GM21447 (cell line): Measurements from ENCODE around the gene SLTM.
"Not testable (repeated sequence)": the region's sequence is repeated elsewhere in the genome, so short reads cannot be mapped to it uniquely, and the experiment has no call there.

Experiments
- ATAC-seq: cut with Tn5 transposase; IDR thresholded peaks from one replicate; pipeline ENCODE4 v1.9.1; 2021; ENCODE audit not compliant: unreplicated experiment

SLTM gene

DNA sequence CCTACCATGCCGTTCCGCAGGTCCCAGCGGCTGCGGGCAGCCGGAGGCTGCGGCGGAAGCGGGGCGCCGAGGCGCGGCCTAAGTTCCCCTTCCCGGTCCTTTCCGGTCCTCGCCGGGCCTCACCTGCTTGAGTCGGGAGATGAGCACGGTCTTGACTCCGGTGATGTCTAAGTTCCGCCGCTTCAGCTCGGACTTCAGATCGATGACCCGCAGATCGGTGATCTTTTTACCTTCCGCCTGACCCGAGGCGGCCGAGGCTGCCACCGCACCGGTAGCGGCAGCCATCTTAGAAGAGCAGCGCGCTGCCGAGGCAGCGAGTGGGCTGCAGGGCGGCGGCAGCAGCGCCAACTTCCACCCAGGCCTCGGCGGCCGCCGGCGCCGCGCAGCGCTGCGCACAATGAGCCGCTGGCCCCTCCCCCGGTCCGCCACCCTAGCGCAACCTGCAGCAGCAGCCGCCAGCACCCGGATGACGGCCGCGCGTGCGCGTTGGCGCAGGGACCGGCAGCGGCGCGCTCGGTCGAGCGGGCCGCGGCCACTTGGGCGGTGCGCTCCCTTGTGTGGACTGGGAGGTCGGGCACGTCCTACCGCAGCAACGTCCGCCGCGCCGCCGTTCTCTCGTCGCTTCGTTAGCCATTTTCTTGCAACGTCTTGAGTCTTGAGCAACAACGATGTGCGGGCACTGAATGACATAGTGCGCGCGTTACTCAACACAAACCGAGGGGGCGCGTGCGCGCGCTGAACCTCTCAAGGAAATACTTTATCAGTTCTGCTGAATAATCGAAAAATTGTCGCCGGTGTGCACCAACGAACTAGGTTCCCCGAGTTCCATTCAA lies at the start of gene SLTM:
Gene SLTM, minus strand, starts transcription at position 399 of the 833 bp plus-strand sequence. Its CDS starts 114 bp downstream, at position 285.
- peak; percentile 77 for ATAC-seq

DNA sequence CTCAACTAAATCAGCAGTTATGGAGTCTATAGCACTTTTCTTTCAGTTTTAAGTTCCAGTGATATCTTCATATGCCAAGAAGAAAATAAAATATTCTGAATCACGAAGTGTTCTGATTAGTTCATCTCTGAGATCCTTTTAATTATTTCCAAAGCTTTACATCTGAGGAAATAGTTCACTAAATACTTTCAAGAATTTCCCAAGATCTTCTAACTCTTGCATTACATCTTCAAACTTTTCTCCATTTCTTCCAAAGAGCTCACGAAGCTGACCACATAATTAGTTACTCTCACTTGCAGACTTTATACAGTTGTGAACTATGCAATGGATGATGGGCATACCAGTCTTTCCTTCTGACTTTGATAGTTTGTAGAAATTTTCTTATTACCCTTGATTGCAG lies 49.8 kb upstream of the SLTM start:
- ATAC-seq: no peak

DNA sequence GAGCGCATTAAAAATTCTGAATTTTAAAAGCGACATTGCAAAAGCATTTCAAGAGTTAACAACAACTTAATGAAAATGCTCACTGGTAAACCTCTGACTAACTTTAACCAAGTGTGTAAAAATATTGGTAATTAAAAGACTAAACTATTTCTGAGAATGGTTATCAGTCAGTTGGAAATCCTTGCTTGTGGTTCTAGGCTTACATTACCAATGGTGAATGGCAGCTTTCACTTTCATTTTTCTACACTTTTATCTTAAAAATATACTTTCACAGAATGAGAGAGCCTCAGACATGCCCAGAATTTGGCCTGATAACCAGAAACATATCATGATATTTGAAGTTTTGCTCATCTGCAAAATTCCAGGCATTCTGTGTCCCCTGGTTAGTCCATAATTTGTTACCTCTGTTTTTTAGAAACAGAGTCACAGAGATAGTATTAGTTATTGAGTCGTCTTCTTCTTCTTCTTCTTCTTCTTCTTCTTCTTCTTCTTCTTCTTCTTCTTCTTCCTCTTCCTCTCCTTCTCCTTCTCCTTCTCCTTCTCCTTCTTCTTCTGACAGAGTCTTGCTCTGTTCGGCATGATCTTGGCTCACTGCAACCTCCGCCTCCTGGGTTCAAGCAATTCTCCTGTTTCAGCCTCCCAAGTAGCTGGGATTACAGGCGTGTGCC lies 48.5 kb upstream of the SLTM start:
- no peak for ATAC-seq

DNA sequence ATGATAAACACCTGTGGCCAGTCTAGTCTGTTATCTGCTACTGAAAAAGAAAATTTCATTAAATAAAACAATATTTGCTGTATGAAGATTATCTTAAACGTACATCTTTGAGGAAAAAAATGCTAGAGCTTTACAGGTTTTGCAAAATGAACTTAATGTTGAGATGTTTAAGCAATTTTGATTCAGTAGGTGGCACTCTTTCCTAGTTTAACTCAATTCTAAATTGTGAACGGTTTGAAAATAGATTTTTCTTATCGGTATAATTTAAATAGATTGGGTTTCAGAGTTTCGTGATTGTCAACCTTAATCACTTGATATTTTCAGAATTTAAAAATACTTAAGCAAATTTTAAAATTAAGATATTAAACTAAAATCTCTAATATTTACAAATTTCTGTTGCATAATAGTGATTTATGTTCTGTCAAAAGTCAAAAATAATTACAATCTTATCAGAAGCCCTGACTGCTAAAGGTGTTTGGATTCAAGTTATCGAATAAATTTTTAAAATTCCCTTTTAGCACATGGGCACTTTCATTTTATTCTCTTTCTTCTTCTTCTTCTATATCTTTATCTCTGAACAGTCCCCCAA lies 47.0 kb upstream of the SLTM start:
- ATAC-seq: no peak

DNA sequence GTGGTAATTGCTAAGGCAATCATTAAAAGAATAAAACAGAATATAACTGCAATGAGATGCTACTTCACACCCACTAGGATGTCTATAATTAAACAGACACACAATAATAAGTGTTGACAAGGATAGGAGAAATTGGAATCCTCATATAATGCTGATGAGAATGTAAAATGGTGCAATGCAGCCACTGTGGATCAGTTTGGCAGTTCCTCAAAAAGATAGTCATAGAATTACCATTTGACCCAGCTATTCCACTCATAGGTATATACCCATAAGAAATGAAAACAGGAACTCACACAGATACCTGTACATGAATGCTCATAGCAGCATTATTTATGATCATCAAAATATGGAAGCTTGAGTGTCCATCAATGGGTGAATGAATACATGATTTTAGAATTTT lies 44.4 kb upstream of the SLTM start:
- no peak for ATAC-seq

DNA sequence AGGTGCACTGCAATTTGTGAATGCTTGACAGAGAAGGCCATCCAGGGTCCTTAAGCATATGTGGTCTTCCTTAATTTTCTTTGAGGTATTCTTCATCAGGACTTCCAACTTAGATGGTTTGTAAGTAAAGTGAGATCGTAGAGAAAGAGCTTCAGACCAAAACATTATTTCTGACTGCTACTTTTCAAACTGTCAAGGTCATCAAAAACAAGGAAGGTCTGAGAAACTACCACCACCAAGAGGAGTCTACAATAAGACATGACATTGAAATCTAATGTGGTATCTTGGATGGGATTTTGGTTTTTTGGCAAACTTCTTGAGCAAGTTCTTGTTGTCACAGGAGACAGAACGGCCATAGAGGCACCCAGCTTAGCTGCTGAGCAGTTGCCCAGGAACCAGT lies 34.0 kb upstream of the SLTM start:
- no peak for ATAC-seq

DNA sequence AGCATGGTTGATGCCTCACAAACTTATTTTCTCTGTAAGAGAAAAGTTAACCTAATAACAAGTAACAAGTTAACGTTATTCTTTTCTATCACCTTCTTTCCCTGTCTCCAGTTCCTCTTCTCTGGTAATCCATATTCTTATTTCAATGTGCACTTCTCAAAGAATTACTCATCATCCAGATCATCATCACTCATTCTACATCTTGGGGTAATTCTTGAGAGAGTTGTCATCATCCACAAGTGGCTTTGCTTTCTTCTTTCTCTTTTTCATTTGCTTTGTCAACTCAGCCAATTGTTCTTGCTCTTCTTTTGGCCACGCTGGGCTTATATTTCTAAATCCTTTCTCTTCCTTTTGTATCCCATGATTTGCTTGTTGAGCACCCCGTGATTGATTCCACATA lies 33.2 kb upstream of the SLTM start:
- no peak for ATAC-seq

DNA sequence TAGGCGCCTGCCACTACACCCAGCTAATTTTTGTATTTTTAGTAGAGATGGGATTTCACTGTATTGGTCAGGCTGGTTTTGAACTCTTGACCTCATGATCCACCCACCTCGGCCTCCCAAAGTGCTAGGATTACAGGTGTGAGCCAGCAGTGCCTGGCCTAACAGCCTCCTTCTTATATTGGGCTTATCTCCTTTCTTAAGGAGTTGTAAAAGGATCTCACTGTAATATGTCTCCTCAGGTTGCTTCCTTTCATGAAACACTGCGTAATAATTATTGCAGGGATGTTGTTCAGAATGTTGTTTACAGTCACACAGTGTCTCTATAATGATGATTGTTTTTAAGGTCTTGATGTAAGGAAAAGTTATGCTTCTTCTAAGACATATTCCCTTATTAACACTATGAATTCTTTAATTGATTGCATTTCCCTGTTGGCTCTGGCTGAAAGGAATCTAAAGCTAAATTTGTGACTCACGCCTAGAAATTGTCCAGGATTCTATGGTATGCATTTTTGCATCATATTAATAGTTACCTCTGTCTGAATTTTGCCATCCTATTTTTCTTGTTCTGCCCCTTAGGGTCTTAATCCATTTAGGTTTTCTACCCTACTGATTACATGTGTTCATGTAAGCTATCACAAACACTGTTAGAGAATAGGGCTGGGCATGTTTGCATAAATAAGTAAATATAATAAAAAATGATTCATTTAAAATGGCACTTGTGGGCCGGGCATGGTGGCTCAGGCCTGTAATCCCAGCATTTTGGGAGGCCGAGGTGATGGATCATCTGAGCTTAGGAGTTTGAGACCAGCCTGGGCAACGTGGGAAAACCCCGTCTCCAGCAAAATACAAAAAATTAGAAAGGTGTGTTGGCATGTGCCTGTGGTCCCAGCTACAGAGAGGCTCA lies 29.4 kb upstream of the SLTM start:
- no peak for ATAC-seq

DNA sequence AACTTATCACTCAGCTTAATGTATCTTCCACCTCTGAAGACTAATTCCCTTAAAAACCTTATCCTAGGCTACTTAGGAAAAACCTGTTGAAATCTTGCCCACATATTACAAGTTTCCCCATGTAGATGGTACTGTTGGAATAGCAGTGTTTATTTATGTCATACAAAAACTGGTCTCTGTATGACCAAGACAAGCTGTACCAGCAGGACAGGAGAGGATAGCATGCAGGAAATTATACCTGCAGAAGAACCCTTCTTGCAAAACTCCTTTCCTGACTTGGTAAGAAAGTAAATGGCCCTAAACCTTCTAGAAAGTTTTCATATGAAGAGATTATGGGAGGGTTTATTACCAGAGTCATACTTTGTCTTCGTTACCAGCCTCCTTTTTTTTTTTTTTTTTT lies 28.7 kb upstream of the SLTM start:
- ATAC-seq: no peak

DNA sequence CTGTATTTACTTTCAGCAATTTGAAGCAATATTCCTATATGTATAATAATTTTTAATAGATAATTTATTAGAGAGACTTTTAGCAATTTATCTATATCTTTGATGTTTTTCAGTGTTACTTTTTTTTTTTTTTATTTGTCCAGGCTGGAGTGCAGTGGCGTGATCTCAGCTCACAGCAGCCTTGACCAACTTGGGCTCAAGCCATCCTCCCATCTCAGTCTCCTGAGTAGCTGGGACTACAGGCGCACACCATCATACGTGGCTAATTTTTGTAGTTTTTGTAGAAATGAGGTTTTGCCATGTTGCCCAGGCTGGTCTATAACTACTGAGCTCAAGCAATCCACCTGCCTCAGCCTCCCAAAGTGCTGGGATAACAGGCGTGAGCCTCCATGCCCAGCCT lies 25.3 kb upstream of the SLTM start:
- ATAC-seq: no peak

DNA sequence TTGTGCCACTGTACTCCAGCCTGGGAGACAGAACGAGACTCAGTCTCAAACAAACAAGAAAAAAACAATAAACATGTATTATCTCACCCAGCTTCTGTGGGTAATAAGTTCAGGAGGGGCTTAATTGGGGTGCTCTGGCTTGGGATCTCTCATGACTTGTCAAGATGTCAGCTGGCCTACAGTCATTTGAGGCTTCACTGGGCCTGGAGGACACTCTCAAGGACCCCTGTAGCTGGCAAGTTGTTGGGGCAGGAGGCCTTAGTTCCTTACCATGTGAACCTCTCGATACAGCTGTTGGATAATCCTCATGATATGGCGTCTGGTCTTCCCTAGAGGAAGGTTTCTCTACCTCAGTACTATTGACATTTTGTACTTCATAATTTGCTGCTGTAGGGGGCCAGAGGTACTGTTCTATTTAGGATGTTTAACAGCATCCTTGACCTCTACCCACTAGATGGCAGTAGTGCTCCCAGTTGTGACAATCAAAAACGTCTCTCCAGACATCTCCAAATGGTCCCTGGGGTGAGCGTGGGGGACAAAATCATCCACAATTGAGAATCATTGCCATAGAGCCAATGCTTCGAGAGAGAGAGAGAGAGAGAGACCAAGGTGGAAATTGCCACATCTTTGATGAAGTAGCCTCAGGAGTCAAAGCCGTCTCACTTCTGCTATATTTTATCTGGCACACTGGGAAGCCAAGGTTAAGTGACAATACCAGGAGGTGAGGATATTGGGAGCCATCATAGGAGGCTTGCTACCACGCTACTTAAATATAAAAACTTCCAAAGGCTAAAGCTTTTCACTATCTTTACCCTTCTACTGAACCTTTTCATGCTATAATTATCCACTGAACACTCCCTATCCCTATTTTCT lies 23.9 kb upstream of the SLTM start:
- ATAC-seq: peak; percentile 58

DNA sequence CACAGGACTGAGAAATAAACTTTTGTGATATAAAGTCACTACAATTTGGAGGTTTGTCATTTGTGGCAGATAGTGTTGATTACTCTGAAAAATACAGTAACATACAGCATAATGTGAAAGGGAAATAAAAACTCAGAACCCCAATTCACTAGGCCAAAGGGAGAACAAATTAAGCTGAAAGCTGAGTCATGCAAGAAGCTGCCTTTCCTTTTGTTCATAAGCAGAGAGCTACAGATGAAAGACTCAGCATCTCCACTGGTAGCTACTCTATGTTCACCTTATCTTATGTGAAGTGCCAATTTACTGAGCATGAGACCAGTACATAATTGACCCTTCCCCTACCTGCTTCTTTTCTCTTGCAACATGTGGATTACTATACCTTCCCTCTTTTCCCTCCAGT lies 19.3 kb upstream of the SLTM start:
- ATAC-seq: no peak

DNA sequence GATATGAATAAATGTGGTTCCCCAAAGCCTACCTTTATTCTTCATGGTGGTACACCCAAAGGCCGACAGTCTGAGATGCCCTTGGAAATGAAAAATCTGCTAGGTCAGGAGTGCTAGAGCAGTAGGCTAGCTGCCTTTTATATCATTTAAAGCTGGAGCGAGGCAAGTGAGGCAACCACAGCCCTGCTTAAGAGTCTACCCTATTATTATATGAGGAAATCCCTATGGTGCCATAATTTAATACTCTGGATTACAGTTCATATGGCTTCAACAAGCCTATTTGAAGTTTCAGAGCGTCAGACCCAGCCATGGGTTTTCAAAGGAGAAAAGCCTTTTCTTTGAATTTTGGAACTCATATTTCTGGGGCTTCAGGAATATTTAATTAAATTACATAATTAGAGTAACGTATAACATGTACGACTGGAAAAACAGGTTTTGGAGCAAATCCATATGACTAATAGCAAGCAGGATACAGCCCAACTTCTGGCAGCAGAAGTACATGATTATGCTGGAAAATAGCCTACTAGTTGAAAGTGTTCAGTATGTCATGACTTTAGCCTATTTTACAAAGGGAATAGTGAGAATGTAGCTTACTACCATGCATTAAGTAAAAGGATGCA lies 18.0 kb upstream of the SLTM start:
- no peak for ATAC-seq

DNA sequence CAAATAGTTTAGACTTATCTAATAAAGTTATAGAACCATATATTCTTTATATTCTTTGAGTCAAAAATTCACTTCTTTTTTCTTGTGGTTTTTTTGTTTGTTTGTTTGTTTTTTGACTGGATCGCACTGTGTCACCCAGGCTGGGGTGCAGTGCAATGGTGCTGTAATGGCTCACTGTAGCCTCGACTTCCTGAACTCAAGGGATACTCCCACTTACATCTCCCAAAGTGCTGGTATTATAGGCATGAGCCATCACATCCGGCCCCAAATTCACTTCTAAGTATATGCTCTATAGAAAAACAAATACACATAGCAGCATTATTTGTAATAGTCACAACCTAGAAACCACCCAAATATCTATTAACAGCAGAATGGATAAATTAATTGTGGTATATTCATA lies 13.7 kb upstream of the SLTM start:
- ATAC-seq: no peak

DNA sequence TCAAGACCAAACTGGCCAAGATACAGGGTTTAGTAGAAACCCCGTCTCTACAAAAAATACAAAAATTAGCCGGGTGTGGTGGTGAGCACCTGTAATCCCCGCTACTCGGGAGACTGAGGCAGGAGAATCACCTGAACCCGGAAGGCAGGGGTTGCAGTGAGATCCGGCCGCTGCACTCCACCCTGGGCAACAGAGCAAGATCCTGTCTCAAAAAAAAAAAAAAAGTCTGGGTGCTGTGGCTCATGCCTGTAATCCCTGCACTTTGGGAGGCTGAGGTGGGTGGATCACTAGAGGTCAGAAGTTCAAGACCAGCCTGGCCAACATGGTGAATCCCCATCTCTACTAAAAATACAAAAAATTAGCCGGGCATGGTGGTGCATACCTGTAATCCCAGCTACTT lies 1.5 kb upstream of the SLTM start:
- not testable (repeated sequence) for ATAC-seq

DNA sequence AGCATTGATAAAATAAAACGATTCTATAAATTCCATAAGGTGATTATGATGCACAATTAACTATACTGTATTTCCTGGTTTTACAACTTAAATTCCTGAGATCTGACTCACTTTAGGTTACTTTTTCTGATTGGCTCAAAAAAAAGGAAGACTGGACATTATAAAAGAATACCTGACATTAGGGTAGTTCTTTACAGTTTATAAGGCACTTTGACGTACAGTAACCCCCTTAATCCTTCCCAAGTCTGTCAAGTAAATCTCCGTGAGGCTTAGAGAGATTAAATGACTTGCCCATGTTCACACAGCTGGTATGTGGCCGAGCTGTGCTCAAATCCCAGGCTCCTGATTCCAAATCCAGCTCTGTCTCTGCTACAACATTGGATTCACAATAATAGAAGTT lies 1.0 kb upstream of the SLTM start:
- no peak for ATAC-seq

DNA sequence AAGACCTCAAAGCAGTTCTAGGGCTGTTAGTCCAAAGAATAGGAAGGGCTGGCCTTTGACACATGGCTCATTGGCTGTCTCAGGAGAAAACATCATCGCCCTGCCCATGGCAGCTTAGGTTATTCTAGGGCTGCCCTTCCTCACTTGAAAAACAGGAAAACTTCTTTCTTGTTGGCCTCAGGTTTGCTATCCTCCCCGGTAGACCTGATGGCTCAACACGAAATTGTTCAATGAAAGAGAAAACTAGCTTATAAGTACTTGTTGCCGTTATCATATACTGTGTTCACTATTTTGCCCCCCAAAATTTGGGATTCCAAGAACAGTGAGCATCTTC lies 602 bp upstream of the SLTM start:
- ATAC-seq: peak; percentile 11

DNA sequence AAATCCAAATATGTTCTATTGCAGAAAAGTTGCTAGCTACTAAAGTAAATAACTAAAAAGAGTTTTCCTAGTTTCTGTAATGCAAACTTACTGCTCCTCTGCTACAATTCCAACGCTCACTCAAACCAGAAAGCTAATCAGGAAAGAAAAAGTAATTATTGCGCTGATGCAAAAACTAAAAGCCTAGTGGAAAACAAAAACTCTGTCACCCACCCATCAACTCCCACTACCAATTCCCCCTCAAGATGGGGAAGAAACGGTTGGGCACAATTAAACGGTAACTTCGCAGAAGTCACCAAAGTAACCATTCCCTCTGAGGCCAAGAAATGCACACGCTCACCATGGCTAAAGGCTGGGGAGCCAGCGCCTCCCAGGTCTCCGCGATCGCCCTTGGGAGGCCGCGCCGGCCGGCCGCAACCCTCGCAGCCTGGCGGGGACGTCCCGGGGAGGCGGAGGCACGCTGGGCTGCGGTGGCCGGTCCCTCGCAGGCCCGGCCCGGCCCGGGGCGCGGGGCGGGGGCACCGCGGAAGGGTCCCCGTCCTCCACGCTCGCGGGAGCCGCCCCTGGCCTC lies 684 bp downstream of the SLTM start:
- peak; percentile 36 for ATAC-seq

DNA sequence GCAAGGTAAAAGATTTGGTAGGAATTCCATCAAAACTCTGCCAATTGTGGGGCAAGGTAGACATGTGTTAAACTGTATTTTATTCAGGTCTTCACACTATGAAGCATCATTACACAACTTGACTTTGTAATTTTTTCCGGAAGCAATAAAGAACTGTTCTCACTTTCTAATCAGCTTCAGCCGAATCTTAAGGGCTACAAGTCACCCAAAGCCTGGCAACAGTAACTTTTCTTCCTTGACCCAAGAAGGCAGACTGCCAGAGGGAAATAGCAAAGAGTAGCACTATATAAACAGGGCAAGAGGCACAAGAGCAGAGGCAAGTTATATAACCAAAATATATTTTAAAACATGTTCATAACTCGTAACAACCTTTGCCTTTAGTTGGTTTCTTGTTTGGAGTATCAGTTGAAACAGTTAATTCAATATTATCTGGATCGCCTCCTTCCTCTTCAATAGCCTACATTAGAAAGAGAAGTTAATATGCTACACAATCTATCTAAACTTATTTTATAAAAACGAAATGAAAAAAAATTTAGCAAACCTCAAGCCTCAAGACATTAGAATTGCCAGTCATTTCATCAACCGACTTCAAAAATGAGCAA lies 1.4 kb downstream of the SLTM start:
- no peak for ATAC-seq
